ENCODE measurements around the gene METTL5.
"Not testable (repeated sequence)": the region's sequence is repeated elsewhere in the genome, so short reads cannot be mapped to it uniquely, and the experiment has no call there.

The METTL5 gene

GRCh38 chr2:169817369-169817768 lies 7.3 kb downstream of the METTL5 start:
- H3K4me3 Mint-ChIP-seq, H3K27ac Mint-ChIP-seq, H3K9me3 Mint-ChIP-seq, H3K27me3 Mint-ChIP-seq: not testable (repeated sequence)
- peaks cover 81% of the 10 kb centered on the region for H3K36me3 Mint-ChIP-seq (ENCODE audit: low read depth)
- peaks cover 44% of the 10 kb centered on the region for H3K4me1 Mint-ChIP-seq (ENCODE audit: low read depth)

- not testable (repeated sequence) for H3K9me3 Mint-ChIP-seq, H3K4me3 Mint-ChIP-seq, H3K27ac Mint-ChIP-seq, H3K27me3 Mint-ChIP-seq
- peaks cover 40% of the 10 kb centered on the region for H3K4me1 Mint-ChIP-seq (ENCODE audit: low read depth)
- peaks cover 85% of the 10 kb centered on the region for H3K36me3 Mint-ChIP-seq (ENCODE audit: low read depth)
These were observed 7.7 kb downstream of the METTL5 start for GRCh38 chr2:169816961-169817360.

- Mint-ChIP-seq H3K36me3 (ENCODE audit: low read depth) (peaks cover 86% of the 10 kb centered on the region), H3K4me3 (no peak overlapping the region), H3K27me3 (no peaks in the 10 kb centered on the region), H3K27ac (no peak overlapping the region), H3K4me1 (ENCODE audit: low read depth) (peaks cover 31% of the 10 kb centered on the region), H3K9me3 (peaks cover 6% of the 10 kb centered on the region)
These were observed 8.9 kb downstream of the METTL5 start for GRCh38 chr2:169815849-169816248.

GRCh38 chr2:169808221-169808620 lies 16.5 kb downstream of the METTL5 start:
- peaks cover 7% of the 10 kb centered on the region for H3K4me1 Mint-ChIP-seq (ENCODE audit: low read depth)
- H3K27ac Mint-ChIP-seq, result peak overlapping the region; percentile 8
- H3K4me3 Mint-ChIP-seq, result no peak overlapping the region
- H3K36me3 Mint-ChIP-seq (ENCODE audit: low read depth), result peaks cover 66% of the 10 kb centered on the region
- no peaks in the 10 kb centered on the region for H3K27me3 Mint-ChIP-seq
- H3K9me3 Mint-ChIP-seq, result no peaks in the 10 kb centered on the region

- H3K9me3 Mint-ChIP-seq, result no peaks in the 10 kb centered on the region
- no peak overlapping the region for H3K4me3 Mint-ChIP-seq
- H3K4me1 Mint-ChIP-seq (ENCODE audit: low read depth), result peaks cover 20% of the 10 kb centered on the region
- peak overlapping the region; percentile 38 for H3K27ac Mint-ChIP-seq
- no peaks in the 10 kb centered on the region for H3K27me3 Mint-ChIP-seq
- peaks cover 65% of the 10 kb centered on the region for H3K36me3 Mint-ChIP-seq (ENCODE audit: low read depth)
These were observed 18.1 kb downstream of the METTL5 start for GRCh38 chr2:169806586-169806985.

GRCh38 chr2:169803480-169803879 lies 21.2 kb downstream of the METTL5 start:
- Mint-ChIP-seq H3K9me3 (no peaks in the 10 kb centered on the region), H3K27ac (no peak overlapping the region), H3K36me3 (ENCODE audit: low read depth) (peaks cover 50% of the 10 kb centered on the region), H3K4me3 (no peak overlapping the region), H3K27me3 (no peaks in the 10 kb centered on the region), H3K4me1 (ENCODE audit: low read depth) (peaks cover 44% of the 10 kb centered on the region)

GRCh38 chr2:169798718-169799592 lies 25.8 kb downstream of the METTL5 start, which contains the start of gene SSB:
SSB (plus strand) TSS chr2:169798871; CDS start chr2:169800961, 2,090 bp downstream.
- peaks cover 42% of the 10 kb centered on the region for H3K4me1 Mint-ChIP-seq (ENCODE audit: low read depth)
- H3K4me3 Mint-ChIP-seq, result peak within 1 kb of the TSS; percentile 92
- H3K9me3 Mint-ChIP-seq, result no peaks in the 10 kb centered on the region
- H3K27ac Mint-ChIP-seq, result peak within 1 kb of the TSS; percentile 89
- H3K36me3 Mint-ChIP-seq (ENCODE audit: low read depth), result peaks cover 22% of the 10 kb centered on the region
- H3K27me3 Mint-ChIP-seq, result no peaks in the 10 kb centered on the region

GRCh38 chr2:169798397-169798717 lies 26.3 kb downstream of the METTL5 start:
- Mint-ChIP-seq H3K27ac (peak overlapping the region; percentile 68), H3K36me3 (ENCODE audit: low read depth) (peaks cover 22% of the 10 kb centered on the region), H3K27me3 (no peaks in the 10 kb centered on the region), H3K9me3 (no peaks in the 10 kb centered on the region), H3K4me3 (peak overlapping the region; percentile 92), H3K4me1 (ENCODE audit: low read depth) (peaks cover 42% of the 10 kb centered on the region)

GRCh38 chr2:169797601-169798000 lies 27.1 kb downstream of the METTL5 start:
- Mint-ChIP-seq H3K9me3 (no peaks in the 10 kb centered on the region), H3K4me3 (peak overlapping the region; percentile 11), H3K4me1 (ENCODE audit: low read depth) (peaks cover 37% of the 10 kb centered on the region), H3K27me3 (no peaks in the 10 kb centered on the region), H3K36me3 (ENCODE audit: low read depth) (peaks cover 17% of the 10 kb centered on the region), H3K27ac (no peak overlapping the region)

GRCh38 chr2:169796441-169796840 lies 28.3 kb downstream of the METTL5 start:
- H3K27ac Mint-ChIP-seq, result no peak overlapping the region
- H3K36me3 Mint-ChIP-seq (ENCODE audit: low read depth), result peaks cover 8% of the 10 kb centered on the region
- H3K27me3 Mint-ChIP-seq, result no peaks in the 10 kb centered on the region
- no peak overlapping the region for H3K4me3 Mint-ChIP-seq
- peaks cover 28% of the 10 kb centered on the region for H3K4me1 Mint-ChIP-seq (ENCODE audit: low read depth)
- no peaks in the 10 kb centered on the region for H3K9me3 Mint-ChIP-seq

GRCh38 chr2:169795181-169795580 lies 29.5 kb downstream of the METTL5 start:
- no peak overlapping the region for H3K4me3 Mint-ChIP-seq
- H3K36me3 Mint-ChIP-seq (ENCODE audit: low read depth), result no peaks in the 10 kb centered on the region
- H3K4me1 Mint-ChIP-seq (ENCODE audit: low read depth), result peaks cover 16% of the 10 kb centered on the region
- no peaks in the 10 kb centered on the region for H3K27me3 Mint-ChIP-seq
- H3K27ac Mint-ChIP-seq, result no peak overlapping the region
- H3K9me3 Mint-ChIP-seq, result no peaks in the 10 kb centered on the region

- Mint-ChIP-seq H3K4me1 (ENCODE audit: low read depth) (peaks cover 6% of the 10 kb centered on the region), H3K4me3 (no peak overlapping the region), H3K36me3 (ENCODE audit: low read depth) (no peaks in the 10 kb centered on the region), H3K9me3 (no peaks in the 10 kb centered on the region), H3K27ac (no peak overlapping the region), H3K27me3 (peaks cover 26% of the 10 kb centered on the region)
These were observed 34.1 kb downstream of the METTL5 start for GRCh38 chr2:169790581-169790980.

- Mint-ChIP-seq H3K4me1 (ENCODE audit: low read depth) (no peaks in the 10 kb centered on the region), H3K4me3 (no peak overlapping the region), H3K36me3 (ENCODE audit: low read depth) (no peaks in the 10 kb centered on the region), H3K9me3 (no peaks in the 10 kb centered on the region), H3K27me3 (peaks cover 5% of the 10 kb centered on the region), H3K27ac (no peak overlapping the region)
These were observed 42.2 kb downstream of the METTL5 start for GRCh38 chr2:169782513-169782912.

- H3K4me3 Mint-ChIP-seq, result no peak overlapping the region
- no peaks in the 10 kb centered on the region for H3K36me3 Mint-ChIP-seq (ENCODE audit: low read depth)
- no peaks in the 10 kb centered on the region for H3K4me1 Mint-ChIP-seq (ENCODE audit: low read depth)
- no peaks in the 10 kb centered on the region for H3K9me3 Mint-ChIP-seq
- H3K27ac Mint-ChIP-seq, result no peak overlapping the region
- peaks cover 4% of the 10 kb centered on the region for H3K27me3 Mint-ChIP-seq
These were observed 43.3 kb downstream of the METTL5 start for GRCh38 chr2:169781249-169782013.

GRCh38 chr2:169778446-169778845 lies 46.3 kb downstream of the METTL5 start:
- no peaks in the 10 kb centered on the region for H3K9me3 Mint-ChIP-seq
- no peak overlapping the region for H3K27ac Mint-ChIP-seq
- H3K36me3 Mint-ChIP-seq (ENCODE audit: low read depth), result no peaks in the 10 kb centered on the region
- H3K4me1 Mint-ChIP-seq (ENCODE audit: low read depth), result no peaks in the 10 kb centered on the region
- no peak overlapping the region for H3K4me3 Mint-ChIP-seq
- H3K27me3 Mint-ChIP-seq, result peaks cover 4% of the 10 kb centered on the region
